ENCODE measurements around the gene PAFAH1B1.

- no peak for TF ChIP-seq EZH2 (IDR thresholded peaks at IDR 0.05; ENCODE audit: borderline replicate concordance, low read depth, low read length, severe bottlenecking)
- no peak for TF ChIP-seq CTCF (IDR thresholded peaks at IDR 0.05; ENCODE audit: extremely low read depth in 1 of 2, insufficient read depth in 1 of 2, low read depth in 1 of 2, low read length in 2 of 2)
- TF ChIP-seq POLR2A (IDR thresholded peaks at IDR 0.05; ENCODE audit: low read depth, low read length): no peak
These were observed 117.6 kb downstream of the PAFAH1B1 start for GRCh38 chr17:2710803-2711607.
